GM19023 (cell line): ENCODE data around the gene ADAT2.

Source experiments
- ATAC-seq: cut with Tn5 transposase; IDR thresholded peaks from one replicate; pipeline ENCODE4 v1.9.1; 2021; ENCODE audit warnings: mild to moderate bottlenecking, moderate library complexity; ENCODE audit not compliant: unreplicated experiment

The ADAT2 gene

GRCh38 chr6:143399176-143399575 lies 51.3 kb downstream of the ADAT2 start:
- ATAC-seq = no peak

GRCh38 chr6:143397227-143398222 lies 53.0 kb downstream of the ADAT2 start:
- ATAC-seq = no peak

GRCh38 chr6:143396497-143397226 lies 53.8 kb downstream of the ADAT2 start:
- no peak for ATAC-seq

GRCh38 chr6:143395699-143396098 lies 54.8 kb downstream of the ADAT2 start:
- ATAC-seq = no peak

- no peak for ATAC-seq
These were observed 56.1 kb downstream of the ADAT2 start for GRCh38 chr6:143394389-143394788.

- no peak for ATAC-seq
These were observed 60.2 kb downstream of the ADAT2 start for GRCh38 chr6:143390278-143390677.

GRCh38 chr6:143385636-143386035 lies 64.9 kb downstream of the ADAT2 start:
- no peak for ATAC-seq

GRCh38 chr6:143376861-143377260 lies 73.6 kb downstream of the ADAT2 start:
- ATAC-seq = no peak

- no peak for ATAC-seq
These were observed 74.1 kb downstream of the ADAT2 start for GRCh38 chr6:143376375-143376774.

- ATAC-seq = no peak
These were observed 75.4 kb downstream of the ADAT2 start for GRCh38 chr6:143375022-143375585.

GRCh38 chr6:143374014-143374413 lies 76.5 kb downstream of the ADAT2 start:
- no peak for ATAC-seq
